Measurements from ENCODE around the gene KIF13A.

KIF13A gene

GRCh38 chr6:17712576-17712975 is 274.9 kb downstream of the KIF13A start:
- DNase-seq = no peak

GRCh38 chr6:17710331-17710730 is 277.1 kb downstream of the KIF13A start:
- no peak for DNase-seq

DNA sequence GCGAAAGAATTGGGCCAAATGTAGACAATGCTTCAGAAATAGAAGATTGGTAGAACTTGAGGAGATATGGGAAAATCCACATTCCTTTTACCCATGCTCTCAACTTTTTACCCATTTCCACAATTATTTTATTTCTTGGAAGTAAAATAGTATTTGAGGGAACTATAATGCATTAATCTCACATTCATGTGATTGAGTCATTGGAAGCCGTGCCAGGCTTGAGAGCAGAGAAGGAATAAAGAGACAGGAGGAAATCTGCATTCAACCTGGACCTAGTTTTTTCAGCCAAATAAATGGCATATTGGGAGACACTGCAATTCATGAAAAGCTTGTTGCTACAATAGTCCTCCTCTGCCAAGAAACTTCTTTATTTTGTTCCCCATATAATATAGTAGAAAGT is 278.0 kb downstream of the KIF13A start:
- DNase-seq = no peak
